Bronchial epithelial cell (primary cell): ENCODE measurements around the gene WDR70. TPM values are rescaled to one million over a fixed set of nuclear protein-coding genes. Genes with fewer than 3 reads are reported as not detected.

Source experiments
- DNase-seq: peaks from one replicate; pipeline ENCODE4 v3.0.0-alpha.2; 2010; ENCODE audit warnings: low read depth
- FAIRE-seq: peaks from 2 replicates; lab custom pipeline; 2011; peaks lifted over from hg19 to GRCh38; lab: Jason Lieb, UNC
- H3K27me3 ChIP-seq: 2 replicates; pipeline ENCODE4 v1.5.1; 2011; ENCODE audit warnings: low read length; ENCODE audit not compliant: control insufficient read depth, insufficient read depth
- H3K36me3 ChIP-seq: 2 replicates; pipeline ENCODE4 v1.5.1; 2011; ENCODE audit warnings: low read length; ENCODE audit not compliant: control insufficient read depth, insufficient read depth
- H3K4me3 ChIP-seq: 2 replicates; pipeline ENCODE4 v1.5.1; 2011; ENCODE audit warnings: mild to moderate bottlenecking, low read depth, low read length, control low read depth
- CTCF ChIP-seq: IDR thresholded peaks from 2 replicates; pipeline ENCODE4 v1.5.1; 2011; ENCODE audit warnings: mild to moderate bottlenecking, moderate library complexity, low read length, control low read depth, inconsistent platforms; ENCODE audit not compliant: insufficient read depth, severe bottlenecking
- total RNA-seq: library from RNA; depleted of rRNA; stranded (reverse); fragments of >200 nt; gene quantifications from 2 replicates; pipeline ENCODE4 v1.2.1, GENCODE V29; 2014

The WDR70 gene
- total RNA-seq, 1 donor from 2014 or later: 17.9 TPM

- no peak for TF ChIP-seq CTCF
- peak; percentile 17 for DNase-seq
These were observed 174.7 kb downstream of the WDR70 start for GRCh38 chr5:37553720-37554404.

GRCh38 chr5:37554405-37554739 is 175.3 kb downstream of the WDR70 start:
- no peak for FAIRE-seq
- TF ChIP-seq CTCF: no peak

More at GRCh38 chr5:37553720-37554404, 174.7 kb downstream of the WDR70 start:
- Histone ChIP-seq H3K4me3 (no peak overlapping the region), H3K36me3 (no peaks in the 10 kb centered on the region), H3K27me3 (no peaks in the 10 kb centered on the region)
- FAIRE-seq: no peak

GRCh38 chr5:37554938-37555337 is 175.8 kb downstream of the WDR70 start:
- Histone ChIP-seq H3K27me3 (no peaks in the 10 kb centered on the region), H3K36me3 (no peaks in the 10 kb centered on the region), H3K4me3 (no peak overlapping the region)
- DNase-seq (peak; percentile 50), FAIRE-seq (no peak)
- peak; percentile 44 for TF ChIP-seq CTCF

More at GRCh38 chr5:37554405-37554739, 175.3 kb downstream of the WDR70 start:
- Histone ChIP-seq H3K27me3 (no peaks in the 10 kb centered on the region), H3K4me3 (no peak overlapping the region), H3K36me3 (no peaks in the 10 kb centered on the region)
- DNase-seq: no peak

- no peak for FAIRE-seq
- DNase-seq: peak; percentile 32
- Histone ChIP-seq H3K27me3 (no peaks in the 10 kb centered on the region), H3K36me3 (no peaks in the 10 kb centered on the region), H3K4me3 (no peak overlapping the region)
- TF ChIP-seq CTCF: no peak
These were observed 178.7 kb downstream of the WDR70 start for GRCh38 chr5:37557734-37558293.

- DNase-seq (no peak), FAIRE-seq (no peak)
- H3K4me3 ChIP-seq: no peak overlapping the region
- no peaks in the 10 kb centered on the region for H3K36me3 ChIP-seq
- TF ChIP-seq CTCF: no peak
- no peaks in the 10 kb centered on the region for H3K27me3 ChIP-seq
These were observed 186.0 kb downstream of the WDR70 start for GRCh38 chr5:37565062-37565670.
